Measurements from ENCODE around the gene FYTTD1.

Gene FYTTD1

GRCh38 chr3:197791113-197791891, 41.6 kb downstream of the FYTTD1 start, which contains the start of gene LRCH3:
Gene LRCH3 (plus strand): TSS chr3:197791254. CDS start chr3:197791279, 25 bp downstream.
- H3K4me3 ChIP-seq (ENCODE audit: low read depth, low read length), result peak within 1 kb of the TSS; percentile 74
- H3K9me3 ChIP-seq (ENCODE audit: severe bottlenecking), result no peaks in the 10 kb centered on the region
- DNase-seq, result peak; percentile 71
- TF ChIP-seq, protein P1, sequence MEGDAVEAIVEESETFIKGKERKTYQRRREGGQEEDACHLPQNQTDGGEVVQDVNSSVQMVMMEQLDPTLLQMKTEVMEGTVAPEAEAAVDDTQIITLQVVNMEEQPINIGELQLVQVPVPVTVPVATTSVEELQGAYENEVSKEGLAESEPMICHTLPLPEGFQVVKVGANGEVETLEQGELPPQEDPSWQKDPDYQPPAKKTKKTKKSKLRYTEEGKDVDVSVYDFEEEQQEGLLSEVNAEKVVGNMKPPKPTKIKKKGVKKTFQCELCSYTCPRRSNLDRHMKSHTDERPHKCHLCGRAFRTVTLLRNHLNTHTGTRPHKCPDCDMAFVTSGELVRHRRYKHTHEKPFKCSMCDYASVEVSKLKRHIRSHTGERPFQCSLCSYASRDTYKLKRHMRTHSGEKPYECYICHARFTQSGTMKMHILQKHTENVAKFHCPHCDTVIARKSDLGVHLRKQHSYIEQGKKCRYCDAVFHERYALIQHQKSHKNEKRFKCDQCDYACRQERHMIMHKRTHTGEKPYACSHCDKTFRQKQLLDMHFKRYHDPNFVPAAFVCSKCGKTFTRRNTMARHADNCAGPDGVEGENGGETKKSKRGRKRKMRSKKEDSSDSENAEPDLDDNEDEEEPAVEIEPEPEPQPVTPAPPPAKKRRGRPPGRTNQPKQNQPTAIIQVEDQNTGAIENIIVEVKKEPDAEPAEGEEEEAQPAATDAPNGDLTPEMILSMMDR (IDR thresholded peaks at IDR 0.05; ENCODE audit: low read depth, low read length), result no peak
- no peaks in the 10 kb centered on the region for H3K27me3 ChIP-seq (ENCODE audit: insufficient read depth, low read depth, severe bottlenecking)
- no peaks in the 10 kb centered on the region for H3K36me3 ChIP-seq
- H3K27ac ChIP-seq, result peak within 1 kb of the TSS; percentile 90

- H3K9me3 ChIP-seq (ENCODE audit: severe bottlenecking), result no peaks in the 10 kb centered on the region
- DNase-seq, result peak; percentile 7
- H3K27ac ChIP-seq, result peak overlapping the region; percentile 90; the same call in 1 of the 2 replicates
- TF ChIP-seq, protein P1 (IDR thresholded peaks at IDR 0.05; ENCODE audit: low read depth, low read length), result no peak
- peak overlapping the region; percentile 74 for H3K4me3 ChIP-seq (ENCODE audit: low read depth, low read length)
- H3K36me3 ChIP-seq, result no peaks in the 10 kb centered on the region
- no peaks in the 10 kb centered on the region for H3K27me3 ChIP-seq (ENCODE audit: insufficient read depth, low read depth, severe bottlenecking)
Observed at GRCh38 chr3:197791892-197792647, 42.4 kb downstream of the FYTTD1 start.

DNA sequence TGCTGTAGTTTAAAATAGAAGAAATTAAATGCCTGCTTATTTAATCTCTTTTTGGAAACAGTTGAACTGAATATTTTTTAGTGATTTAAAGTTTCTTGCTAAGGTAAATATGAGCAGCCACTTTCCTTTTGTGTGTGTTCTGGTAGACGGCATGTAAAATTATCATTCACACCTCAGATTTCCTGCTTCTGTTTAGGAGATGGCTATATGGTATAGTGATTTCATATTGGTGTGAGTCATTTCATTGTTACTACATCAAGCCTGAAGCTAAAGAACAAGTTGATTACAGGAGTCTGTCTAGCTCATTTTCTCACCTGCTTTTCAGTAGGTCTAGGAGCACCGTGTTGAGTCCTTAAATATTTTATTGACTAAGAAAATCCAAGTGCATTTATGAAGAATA, 43.6 kb downstream of the FYTTD1 start:
- Histone ChIP-seq H3K36me3 (no peaks in the 10 kb centered on the region), H3K27me3 (ENCODE audit: insufficient read depth, low read depth, severe bottlenecking) (no peaks in the 10 kb centered on the region), H3K27ac (no peak overlapping the region), H3K9me3 (ENCODE audit: severe bottlenecking) (no peaks in the 10 kb centered on the region), H3K4me3 (ENCODE audit: low read depth, low read length) (no peak overlapping the region)
- TF ChIP-seq, protein P1 (IDR thresholded peaks at IDR 0.05; ENCODE audit: low read depth, low read length), result no peak
- DNase-seq, result no peak

DNA sequence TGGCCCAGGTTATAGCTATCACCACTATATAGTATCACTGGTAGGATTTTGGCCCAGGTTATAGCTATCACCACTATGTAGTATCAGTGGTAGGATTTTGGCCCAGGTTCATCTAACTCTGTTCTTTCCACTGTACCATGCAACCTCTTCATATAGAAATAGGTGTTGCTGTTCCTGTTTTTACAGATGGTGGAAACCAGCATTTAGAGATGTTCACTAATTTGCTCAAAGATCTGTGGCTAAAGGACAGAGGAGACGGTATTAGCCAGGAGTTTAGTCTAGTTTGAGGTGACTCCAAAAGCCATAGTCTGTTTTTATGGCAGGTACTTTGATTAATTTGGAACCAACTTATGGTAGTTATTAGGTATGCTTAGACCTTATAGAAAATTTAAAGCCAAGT, 44.4 kb downstream of the FYTTD1 start:
- H3K36me3 ChIP-seq, result no peaks in the 10 kb centered on the region
- DNase-seq, result no peak
- H3K27ac ChIP-seq, result no peak overlapping the region
- no peaks in the 10 kb centered on the region for H3K9me3 ChIP-seq (ENCODE audit: severe bottlenecking)
- no peak overlapping the region for H3K4me3 ChIP-seq (ENCODE audit: low read depth, low read length)
- H3K27me3 ChIP-seq (ENCODE audit: insufficient read depth, low read depth, severe bottlenecking), result no peaks in the 10 kb centered on the region
- TF ChIP-seq, protein P1 (IDR thresholded peaks at IDR 0.05; ENCODE audit: low read depth, low read length), result no peak

- DNase-seq, result no peak
- Histone ChIP-seq H3K27me3 (ENCODE audit: insufficient read depth, low read depth, severe bottlenecking) (no peaks in the 10 kb centered on the region), H3K27ac (no peak overlapping the region), H3K4me3 (ENCODE audit: low read depth, low read length) (no peak overlapping the region), H3K9me3 (ENCODE audit: severe bottlenecking) (no peaks in the 10 kb centered on the region), H3K36me3 (no peaks in the 10 kb centered on the region)
- TF ChIP-seq, protein P1 (IDR thresholded peaks at IDR 0.05; ENCODE audit: low read depth, low read length), result no peak
Observed at GRCh38 chr3:197795200-197795599, 45.5 kb downstream of the FYTTD1 start.
